GM18909 (cell line): ENCODE measurements around the gene LEMD1.

ENCODE experiments used
- ATAC-seq: cut with Tn5 transposase; IDR thresholded peaks from one replicate; pipeline ENCODE4 v1.9.1; 2021; ENCODE audit warnings: mild to moderate bottlenecking; ENCODE audit not compliant: unreplicated experiment, poor library complexity

Gene LEMD1

GRCh38 chr1:205359771-205360565 lies 61.9 kb downstream of the LEMD1 start:
- no peak for ATAC-seq

- ATAC-seq, result no peak
These were observed 63.3 kb downstream of the LEMD1 start for GRCh38 chr1:205358579-205358978.

DNA sequence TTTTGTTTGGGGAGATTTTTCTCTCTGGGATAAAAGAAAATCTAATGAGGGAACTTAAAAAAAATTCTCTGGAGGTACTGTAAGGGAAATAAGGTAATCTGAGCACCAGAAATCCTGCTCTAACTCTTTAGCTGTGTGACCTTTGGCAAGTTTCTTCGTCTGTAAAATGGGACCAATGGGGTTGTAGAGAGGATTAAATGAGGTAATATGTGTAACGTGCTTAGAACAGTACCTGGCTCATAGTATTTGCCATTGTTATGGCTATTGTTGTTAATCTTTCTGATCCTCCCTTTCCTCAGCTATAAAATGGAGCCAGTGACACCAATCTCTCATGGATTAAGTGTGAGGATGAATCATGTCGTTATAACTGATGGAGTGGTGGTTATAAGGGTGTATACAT lies 64.3 kb downstream of the LEMD1 start:
- no peak for ATAC-seq

DNA sequence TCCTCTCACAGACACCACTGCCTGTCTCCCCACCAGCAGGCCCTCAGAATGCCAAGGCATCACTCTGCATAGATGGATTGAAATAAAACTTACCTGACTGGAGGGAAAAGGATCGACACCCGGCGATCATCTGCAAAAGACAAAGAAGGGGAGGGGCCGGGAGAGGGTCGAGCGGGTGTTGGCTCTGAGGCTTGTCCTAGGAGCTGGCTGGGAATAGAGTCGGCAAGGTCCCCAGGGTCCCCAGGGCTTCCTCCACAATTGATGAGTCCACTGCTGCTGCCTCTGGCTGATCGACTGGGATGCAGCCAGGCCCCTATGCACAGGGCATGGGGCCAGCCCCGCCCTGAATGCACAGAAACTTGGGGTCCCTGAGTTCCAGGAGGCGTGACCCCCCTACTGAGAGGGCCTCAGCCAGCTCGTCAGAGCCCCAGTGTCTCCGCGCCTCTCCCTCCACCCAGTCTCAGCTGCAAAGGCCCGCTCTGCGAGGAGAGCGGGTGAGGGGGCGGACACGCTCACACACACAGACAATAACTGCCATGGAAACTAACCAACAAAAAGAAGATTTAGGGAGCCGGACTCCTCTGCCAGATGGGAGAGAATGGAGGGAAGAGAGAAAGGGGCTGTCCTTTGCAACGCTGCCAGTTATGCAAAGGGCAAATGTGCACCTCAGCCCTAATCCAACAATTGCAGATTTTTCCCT lies 65.3 kb downstream of the LEMD1 start, which contains the start of gene KLHDC8A:
Gene KLHDC8A (minus strand): TSS at position 483 of the 700 bp plus-strand sequence. CDS start 13,318 bp downstream, outside the sequence.
- ATAC-seq, result no peak

GRCh38 chr1:205355075-205355453 lies 66.8 kb downstream of the LEMD1 start:
- no peak for ATAC-seq

- ATAC-seq, result no peak
These were observed 67.4 kb downstream of the LEMD1 start for GRCh38 chr1:205354259-205355074.

GRCh38 chr1:205353612-205354011 lies 68.2 kb downstream of the LEMD1 start:
- no peak for ATAC-seq

GRCh38 chr1:205353191-205353590 lies 68.7 kb downstream of the LEMD1 start:
- no peak for ATAC-seq

GRCh38 chr1:205351984-205352713 lies 69.7 kb downstream of the LEMD1 start:
- ATAC-seq, result no peak

- ATAC-seq, result no peak
These were observed 71.1 kb downstream of the LEMD1 start for GRCh38 chr1:205350691-205351141.

- no peak for ATAC-seq
These were observed 71.7 kb downstream of the LEMD1 start for GRCh38 chr1:205350124-205350523.

- no peak for ATAC-seq
These were observed 73.0 kb downstream of the LEMD1 start for GRCh38 chr1:205348554-205349487.

DNA sequence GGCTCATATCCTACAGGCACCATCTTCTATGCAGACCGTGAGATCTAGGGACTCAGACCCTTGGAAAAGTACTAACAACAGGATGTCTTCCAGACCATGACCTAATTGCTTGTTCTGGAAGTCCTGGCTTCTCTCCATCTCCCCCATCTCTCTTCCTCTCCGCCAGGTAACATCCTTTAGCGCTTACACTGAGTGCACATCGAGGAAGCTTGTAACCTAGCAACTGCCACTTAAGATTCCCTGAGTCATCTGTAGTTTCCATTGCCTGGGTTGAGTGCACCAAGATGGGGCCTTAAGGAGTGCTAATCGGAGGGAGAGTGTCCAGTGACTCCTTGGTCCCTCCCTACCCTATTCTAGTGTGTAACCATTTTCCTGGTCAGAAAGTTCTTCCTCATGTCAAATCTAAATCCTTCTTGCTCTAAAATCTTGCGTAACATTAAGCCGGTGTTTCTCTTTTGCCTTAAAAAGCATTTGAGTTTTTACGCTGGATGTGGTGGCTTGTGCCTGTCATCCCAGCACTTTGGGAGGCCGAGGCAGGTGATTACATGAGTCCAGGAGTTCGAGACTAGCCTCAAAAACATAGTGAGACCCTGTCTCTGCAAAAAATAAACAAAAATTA lies 74.8 kb downstream of the LEMD1 start:
- ATAC-seq, result no peak

DNA sequence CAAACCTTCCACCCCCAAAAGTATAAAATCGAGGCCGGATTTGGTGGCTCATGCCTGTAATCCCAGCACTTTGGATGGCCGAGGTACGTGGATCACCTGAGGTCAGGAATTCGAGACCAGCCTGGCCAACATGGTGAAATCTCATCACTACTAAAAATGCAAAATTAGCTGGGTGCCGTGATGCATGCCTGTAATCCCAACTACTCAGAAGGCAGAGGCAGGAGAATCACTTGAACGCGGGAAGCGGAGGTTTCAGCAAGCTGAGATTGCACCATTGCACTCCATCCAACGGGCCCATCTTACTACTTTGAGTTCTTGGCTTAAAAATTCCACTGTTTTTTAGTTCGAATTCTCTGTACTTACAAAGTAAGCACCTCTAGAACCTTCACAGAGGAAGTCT lies 76.1 kb downstream of the LEMD1 start:
- ATAC-seq, result no peak

- ATAC-seq, result no peak
These were observed 77.6 kb downstream of the LEMD1 start for GRCh38 chr1:205344066-205344928.

DNA sequence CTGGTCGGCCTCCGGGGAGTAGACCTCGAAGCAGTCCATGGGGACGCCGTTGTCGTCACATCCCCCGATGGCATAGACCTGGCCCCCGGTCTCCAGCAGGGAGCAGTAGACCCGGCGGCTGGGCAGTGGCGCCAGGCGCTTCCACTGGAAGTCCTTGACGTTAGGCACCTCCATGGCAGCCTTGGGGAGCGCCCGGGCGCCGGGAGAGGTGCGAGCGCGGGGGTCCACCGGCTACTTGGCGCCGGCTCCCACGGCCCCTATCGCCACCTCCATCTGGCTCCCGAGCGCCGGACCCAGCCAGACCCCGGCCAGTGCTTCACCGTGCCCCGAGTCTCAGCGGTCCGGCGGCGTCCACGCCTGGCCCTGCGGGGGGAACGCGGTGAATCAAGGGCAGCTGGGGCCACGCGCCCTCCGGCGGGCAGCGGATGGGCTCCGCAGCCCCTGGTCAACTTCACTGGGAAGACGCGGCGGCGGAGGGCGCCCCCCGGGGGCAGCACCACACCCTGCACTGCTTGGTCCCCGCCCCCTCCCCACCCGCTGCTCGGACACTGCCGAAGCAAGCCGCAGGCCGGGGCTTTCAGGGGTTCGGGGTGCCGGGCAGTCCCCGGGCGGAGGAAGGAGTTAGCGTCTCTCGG lies 78.3 kb downstream of the LEMD1 start:
- no peak for ATAC-seq

DNA sequence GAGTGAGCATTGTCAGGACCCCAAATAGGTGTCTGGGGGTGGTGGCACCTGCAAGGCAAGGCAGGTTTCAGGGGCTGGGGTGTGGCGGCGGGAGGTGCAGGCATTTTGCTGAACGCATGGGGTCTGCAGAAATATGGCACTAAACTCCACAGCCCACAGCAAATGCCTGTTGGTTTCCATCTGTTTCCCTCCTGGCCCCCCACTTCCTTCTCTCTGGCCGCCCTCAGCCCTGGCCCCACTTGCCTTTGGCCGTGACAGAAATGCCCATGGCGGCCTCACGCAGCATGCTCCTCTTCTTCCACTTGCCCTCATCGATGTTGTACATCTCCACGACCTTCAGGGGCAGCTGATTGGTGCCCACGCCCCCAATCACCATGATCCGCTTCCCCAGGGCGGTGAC lies 78.9 kb downstream of the LEMD1 start:
- ATAC-seq, result no peak
